Cardiac septum (tissue), 1 donor: ENCODE measurements around the gene MYH10. TPM values are rescaled to one million over a fixed set of nuclear protein-coding genes. Genes with fewer than 3 reads are reported as not detected.
"Not testable (repeated sequence)": the region's sequence is repeated elsewhere in the genome, so short reads cannot be mapped to it uniquely, and the experiment has no call there.

Experiments
- DNase-seq: peaks from one replicate; pipeline ENCODE4 v3.0.0-alpha.2; 2020; ENCODE audit warnings: low spot score
- intact Hi-C: fragments of 100-400 bp; cut with DNase I; formaldehyde crosslinking; loops from one replicate; pipeline ENCODE4 v1.14.0; 2022
- long read RNA-seq: library from polyadenylated mRNA; unstranded; transcript quantifications from one replicate; pipeline ENCODE4 v2.0.0, GENCODE V29; 2021
- total RNA-seq: library from RNA; stranded (reverse); fragmentation: NEBNext Ultra II Directional; extraction: Animal tissue kit (Norgen Biotek cat#: 25700); gene quantifications from one replicate; pipeline ENCODE4 v1.2.1, GENCODE V29; 2021
- donor health status: DM: no; HTN: no; CAD: no.

MYH10 gene
- 45.6 TPM for total RNA-seq
- long read RNA-seq, full-length matches to known transcripts, result 1 of 63 reads
- long read RNA-seq, partial matches to known transcripts, result 53 of 63 reads
- long read RNA-seq, other reads (novel, unspliced or antisense), result 9 of 63 reads

DNA sequence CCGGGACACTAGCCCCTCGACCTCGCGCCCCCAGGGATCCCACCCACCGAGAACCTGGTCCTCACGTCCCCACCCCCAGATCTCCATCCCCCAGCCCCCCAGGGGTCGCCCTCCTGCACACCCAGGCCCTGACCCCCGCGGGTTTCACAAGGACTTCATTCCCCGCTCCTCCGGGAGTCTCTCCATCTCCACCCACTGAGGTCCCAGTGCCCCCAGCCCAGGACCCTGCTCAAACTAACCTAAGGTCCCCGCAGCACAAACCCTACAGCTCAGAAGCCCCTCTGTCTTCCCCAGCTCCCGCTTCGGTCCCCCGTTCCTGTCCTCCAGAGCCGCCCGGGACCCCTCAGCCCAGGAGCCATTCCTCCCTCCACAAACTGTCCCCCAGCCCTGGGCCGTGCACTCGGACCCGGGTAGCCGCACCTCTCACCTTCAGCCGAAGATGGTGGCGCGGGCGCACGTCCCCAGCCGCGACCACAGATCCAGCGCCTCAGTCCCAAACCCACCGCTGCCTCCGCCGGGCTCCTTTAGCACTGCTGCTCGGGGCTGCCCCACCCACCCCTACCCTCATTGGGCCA, at the start of gene MYH10:
Gene MYH10 (minus strand): TSS at position 499 of the 575 bp plus-strand sequence. CDS start 7,479 bp downstream, outside the sequence.
- no peak for DNase-seq
- intact Hi-C loops, result loop anchor here (5.0 kb wide), 2 partner anchors 117 to 198 kb away; no protein-coding TSS in a partner anchor

DNA sequence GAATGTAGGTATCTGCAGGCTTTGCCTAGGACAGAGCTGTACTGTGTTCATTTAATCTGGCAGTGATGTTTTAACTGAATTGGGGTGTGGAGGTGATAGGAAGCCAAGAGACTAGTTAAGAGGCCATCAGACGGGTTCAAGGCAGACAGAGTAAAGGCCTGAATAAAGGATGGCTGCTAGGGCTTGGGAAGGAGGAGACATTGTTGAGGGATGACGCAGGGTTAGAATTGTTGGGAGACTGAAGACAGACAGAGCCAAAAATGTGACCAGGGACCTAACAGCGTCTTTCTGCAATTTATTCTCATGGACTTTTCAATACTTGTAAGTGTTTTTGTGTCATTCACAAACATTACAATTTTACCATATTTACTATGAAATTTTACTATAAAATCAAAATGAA, 48.6 kb upstream of the MYH10 start:
- intact Hi-C loops, result no loop called here
- no peak for DNase-seq

DNA sequence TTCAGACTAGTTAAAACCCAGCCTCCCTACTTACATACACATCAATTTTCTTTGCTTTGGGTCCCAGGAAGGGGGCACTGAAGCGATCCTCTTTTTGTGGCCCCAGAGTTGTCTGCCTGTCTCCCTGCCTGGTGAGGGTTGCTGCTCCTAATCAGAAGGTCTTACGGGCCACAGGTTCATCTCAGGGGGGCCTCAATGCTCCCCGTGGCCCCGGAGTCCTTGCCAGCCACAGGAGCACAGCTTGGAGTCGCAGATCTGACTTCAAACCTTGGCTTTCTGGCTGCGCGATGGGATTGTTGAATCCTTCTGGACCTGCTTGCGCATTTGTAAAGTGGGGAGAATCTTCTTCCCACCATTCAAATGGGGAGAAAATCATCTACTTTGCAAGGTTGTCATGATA, 44.8 kb upstream of the MYH10 start:
- intact Hi-C loops, result no loop called here
- DNase-seq, result no peak

DNA sequence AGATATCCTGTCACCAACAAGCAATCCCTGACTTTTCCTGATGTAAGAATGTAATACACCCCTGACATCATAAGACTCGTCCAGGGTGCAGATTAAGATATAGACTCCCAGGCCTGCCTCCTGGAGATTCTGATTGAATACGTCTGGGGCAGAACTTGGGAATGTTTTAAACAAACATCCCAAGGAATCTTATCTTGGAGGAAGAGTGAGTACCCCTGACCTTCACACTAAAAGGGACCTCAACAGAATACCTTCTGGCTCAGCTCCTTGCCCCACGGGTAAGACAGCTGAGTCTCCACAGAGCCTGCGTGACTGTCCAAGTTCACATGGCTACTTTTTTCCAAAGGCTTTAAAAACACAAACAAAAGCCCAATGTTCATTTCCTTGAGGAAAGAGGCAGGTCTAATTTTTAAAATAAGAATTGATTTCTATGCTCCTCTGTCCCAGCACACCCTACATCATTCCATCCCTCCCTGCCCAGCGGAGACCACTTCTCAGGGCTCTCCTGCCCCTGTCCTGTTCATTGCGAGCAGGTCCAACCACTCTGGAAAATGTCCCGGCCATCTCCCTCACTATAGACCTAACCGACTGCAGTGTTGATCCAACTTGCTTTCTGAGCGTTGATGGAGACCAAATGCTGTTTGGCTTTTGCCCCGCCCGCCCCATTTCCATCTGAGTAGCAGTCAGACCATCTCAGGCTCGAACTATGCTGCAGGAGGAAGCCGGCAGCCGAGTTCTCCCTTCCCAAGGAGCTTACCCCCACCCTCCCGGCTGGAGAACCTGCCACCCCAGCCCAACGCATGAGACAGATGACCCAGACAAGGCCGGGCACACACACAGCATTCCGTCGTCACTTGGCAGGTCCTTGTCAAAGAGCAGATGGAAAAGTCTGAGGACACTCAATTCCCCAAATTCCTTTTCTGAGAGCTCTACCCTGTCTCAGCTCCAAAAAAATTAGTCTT, 44.1 kb upstream of the MYH10 start:
- DNase-seq, result no peak
- intact Hi-C loops, result loop anchor here (5.0 kb wide), 1 partner anchor 62 kb away; no protein-coding TSS in a partner anchor

DNA sequence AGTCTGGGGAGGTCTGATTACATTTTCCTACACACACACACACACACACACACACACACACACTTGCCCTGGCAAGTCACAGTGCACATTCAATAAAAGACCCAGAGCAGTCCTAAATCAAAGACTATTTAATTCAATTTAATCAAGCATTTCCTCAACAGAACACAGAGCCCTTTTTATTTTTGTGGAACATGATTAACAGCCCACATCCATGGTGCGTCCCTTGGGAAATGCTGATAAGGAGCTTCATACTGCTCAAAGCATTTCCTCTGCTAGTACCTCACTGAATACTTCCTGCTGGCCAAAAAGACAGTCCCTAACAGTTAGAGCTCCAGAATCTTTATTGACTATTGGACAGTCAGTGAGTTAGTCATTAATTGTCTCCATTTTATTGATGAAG, 43.1 kb upstream of the MYH10 start:
- intact Hi-C loops, result loop anchor here (5.0 kb wide), 1 partner anchor 61 kb away; no protein-coding TSS in a partner anchor
- no peak for DNase-seq

DNA sequence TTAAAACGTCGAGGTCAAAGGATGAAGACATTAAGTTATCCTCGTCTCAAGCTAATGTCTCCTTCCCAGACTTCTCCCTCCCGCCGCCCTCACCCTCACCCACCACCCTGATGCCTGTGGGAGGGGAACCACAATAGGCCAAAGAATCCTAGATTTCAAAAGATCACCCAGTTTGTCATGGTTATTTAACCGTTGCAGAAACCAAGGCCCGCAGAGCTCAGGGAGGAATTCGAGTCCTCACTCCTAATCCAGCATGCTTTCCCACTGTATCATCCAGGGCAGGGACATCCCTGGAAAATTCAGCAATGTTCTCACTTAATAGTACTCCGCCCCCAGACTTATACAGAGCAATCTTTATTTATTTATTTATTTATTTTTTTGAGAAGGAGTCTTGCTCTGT, 41.8 kb upstream of the MYH10 start:
- no peak for DNase-seq
- intact Hi-C loops, result loop anchor here (5.0 kb wide), 1 partner anchor 60 kb away; no protein-coding TSS in a partner anchor

DNA sequence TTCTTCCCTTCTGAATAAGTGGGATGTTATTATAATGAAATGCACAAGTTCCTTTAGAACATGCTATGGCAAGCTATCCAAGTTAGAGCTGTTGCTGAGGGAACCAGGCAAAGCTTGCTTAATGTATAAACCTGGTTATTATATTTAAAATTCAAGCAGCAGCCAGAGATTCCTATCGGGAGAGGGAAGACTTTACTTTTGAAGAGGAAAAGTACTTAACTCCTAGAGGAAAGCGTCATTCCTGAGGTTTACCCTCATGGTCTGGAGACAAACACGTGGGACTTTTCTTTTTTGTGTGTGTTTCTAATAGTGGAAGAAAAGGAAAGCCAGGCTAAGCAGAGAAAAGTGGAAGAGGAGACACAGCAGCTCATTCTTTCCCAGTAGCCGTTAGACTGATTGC, 39.9 kb upstream of the MYH10 start:
- DNase-seq, result no peak
- intact Hi-C loops, result loop anchor here (5.0 kb wide), 1 partner anchor 58 kb away; no protein-coding TSS in a partner anchor

DNA sequence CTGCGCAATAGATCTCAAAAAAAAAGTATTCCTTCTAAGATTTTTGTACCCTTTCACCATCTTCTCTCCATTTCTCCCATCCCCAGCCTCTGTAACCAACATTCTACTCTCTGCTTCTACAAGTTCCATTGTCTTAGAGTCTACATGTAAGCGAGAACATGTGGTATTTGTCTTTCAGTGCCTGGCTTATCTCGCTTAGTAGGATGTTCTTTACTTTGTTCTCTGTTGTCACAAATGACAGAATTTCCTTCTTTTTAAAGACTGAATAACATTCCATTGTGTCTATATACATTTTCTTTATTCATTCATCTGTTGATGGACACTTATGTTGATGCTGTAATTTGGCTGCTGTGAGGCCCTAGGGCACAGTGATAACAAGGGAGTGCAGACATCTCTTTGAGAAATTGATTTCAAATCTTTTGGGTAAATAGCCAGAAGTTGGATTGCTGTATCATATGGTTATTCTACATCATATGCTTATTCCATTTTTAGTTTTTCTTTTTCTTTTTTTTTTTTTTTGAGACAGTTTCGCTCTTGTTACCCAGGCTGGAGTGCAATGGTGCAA, 37.7 kb upstream of the MYH10 start:
- no peak for DNase-seq
- intact Hi-C loops, result no loop called here

DNA sequence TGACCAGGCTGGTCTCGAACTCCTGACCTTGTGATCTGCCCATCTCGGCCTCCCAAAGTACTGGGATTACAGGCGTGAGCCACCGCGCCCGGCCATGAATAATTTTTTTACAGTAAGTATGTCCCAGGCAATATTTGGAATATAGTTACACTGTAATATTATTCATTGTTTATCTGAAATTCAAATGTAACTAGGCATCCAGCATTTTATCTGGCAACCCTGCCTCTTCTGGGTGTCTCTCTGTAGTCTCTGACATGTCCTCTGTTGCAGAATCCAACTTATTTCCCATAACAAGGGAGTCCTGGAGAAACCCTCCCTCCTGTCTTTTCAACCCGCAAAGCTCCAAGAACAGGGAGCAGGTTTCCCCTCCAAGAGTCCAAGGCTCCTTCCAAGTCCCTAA, 36.9 kb upstream of the MYH10 start:
- no peak for DNase-seq
- intact Hi-C loops, result no loop called here

DNA sequence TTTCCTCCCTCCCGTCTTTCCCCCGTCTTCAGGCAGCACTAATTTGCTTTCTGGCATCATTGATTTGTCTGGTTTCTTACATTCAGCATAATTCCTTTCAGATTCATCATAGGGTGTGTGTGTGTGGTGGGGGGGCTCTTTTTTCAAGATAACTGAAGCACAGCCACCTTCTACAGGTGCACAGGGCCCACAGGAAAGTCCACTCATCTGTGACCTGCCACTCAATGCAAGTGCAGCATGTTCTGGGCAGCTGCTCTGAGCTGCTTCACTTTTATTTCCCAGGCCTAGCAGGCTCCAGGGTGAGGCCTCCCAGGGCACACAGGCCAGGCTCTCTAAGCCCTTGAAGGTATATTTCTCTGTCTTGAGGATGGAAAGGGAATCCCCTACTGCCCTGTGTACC, 35.2 kb upstream of the MYH10 start:
- no peak for DNase-seq
- intact Hi-C loops, result no loop called here

DNA sequence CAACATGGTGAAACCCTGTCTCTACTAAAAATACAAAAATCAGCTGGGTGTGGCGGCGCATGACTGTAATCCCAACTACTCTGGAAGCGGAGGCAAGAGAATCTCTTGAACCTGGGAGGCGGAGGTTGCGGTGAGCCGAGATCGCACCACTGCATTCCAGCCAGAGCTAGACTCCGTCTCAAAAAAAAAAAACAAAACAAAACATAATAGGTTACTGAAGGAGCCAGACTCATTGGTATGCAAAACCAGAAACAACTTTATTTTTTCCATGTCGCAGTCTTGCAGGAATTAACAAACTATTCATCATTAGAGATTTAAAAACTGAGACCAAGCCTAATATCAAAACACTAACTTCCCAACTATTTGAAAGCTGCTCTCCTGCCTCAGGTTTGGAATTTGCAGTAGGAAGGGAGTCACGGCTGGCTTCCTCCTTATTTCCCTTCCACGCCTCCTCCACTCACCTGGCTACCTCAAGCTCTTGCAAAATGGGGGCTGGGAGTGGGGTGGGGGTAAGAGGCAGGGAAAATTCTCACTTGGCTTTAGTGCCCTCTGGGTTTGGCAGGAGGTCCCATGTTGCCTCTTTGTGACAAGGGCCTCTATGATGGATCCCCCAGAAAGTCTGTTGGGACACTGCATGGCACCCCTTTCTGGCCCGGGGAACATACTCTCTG, 34.1 kb upstream of the MYH10 start:
- DNase-seq, result no peak
- intact Hi-C loops, result no loop called here

DNA sequence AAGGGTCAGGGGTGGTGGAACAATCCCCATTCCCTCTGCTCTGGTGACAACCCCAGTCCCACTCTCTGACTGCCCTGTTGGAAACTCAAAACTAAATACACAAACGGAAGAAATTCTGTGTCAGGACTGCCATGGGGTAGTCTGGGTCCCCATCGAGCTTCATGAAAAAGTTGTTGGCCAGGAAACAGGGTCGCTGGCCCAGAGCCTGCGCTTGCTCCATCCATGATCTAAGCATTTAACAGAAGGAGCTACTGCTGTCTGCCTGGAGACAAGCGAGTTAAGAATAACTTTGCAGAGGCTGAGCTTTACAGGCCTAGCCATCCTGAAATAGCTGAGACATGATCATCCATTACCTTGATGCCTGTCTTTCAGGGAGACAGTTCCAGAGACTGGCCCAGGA, 32.4 kb upstream of the MYH10 start:
- no peak for DNase-seq
- intact Hi-C loops, result no loop called here

DNA sequence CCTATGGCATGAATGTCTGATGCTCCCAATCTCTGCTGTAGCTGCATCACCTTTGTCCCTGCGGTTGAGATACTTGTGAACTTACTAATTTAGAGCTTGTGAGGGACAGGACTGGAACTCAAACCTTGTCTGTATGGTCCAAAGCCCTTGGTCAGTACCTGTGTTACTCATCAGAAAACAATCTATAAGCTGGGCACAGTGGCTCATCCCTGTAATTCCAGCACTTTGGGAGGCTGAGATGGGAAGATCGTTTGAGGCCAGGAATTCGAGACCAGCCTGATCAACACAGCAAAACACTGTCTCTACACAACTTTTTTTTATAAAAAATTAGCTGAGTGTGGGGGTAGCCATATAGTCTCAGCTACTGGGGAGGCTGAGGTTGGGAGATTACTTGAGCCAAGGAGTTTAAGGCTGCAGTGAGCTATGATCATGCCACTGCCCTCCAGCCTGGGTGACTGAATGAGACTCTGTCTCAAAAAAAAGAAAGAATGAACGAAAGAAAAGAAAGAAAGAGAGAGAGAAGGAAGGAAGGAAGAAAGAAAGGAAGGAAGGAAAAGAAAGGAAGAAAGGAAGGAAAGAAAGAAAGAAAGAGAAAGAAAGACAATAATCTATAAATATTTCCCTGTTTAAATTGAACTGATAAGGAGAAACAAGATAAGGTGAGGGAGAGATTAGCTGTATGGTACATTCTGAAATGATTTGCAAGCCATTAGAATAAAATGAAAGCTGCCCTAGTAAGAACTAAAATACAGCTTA, 31.7 kb upstream of the MYH10 start:
- intact Hi-C loops, result no loop called here
- DNase-seq, result no peak

DNA sequence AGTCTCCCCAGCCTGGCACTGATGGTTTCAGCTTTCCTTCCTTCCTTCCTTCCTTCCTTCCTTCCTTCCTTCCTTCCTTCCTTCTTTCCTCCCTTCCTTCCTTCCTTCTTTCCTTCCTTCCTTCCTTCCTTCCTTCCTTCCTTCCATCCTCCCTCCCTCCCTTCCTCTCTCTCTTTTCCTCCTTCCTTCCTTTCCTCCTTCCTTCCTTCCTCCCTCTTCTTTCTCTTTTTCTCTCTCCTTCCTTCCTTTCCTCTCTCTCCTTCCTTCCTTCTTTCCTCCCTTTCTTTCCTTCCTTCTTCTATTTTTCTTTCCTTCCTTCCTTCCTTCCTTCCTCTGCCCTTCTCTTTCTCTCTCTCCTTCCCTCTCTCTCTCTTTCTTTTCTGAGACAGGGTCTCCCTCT, 30.2 kb upstream of the MYH10 start:
- intact Hi-C loops, DNase-seq: not testable (repeated sequence)

DNA sequence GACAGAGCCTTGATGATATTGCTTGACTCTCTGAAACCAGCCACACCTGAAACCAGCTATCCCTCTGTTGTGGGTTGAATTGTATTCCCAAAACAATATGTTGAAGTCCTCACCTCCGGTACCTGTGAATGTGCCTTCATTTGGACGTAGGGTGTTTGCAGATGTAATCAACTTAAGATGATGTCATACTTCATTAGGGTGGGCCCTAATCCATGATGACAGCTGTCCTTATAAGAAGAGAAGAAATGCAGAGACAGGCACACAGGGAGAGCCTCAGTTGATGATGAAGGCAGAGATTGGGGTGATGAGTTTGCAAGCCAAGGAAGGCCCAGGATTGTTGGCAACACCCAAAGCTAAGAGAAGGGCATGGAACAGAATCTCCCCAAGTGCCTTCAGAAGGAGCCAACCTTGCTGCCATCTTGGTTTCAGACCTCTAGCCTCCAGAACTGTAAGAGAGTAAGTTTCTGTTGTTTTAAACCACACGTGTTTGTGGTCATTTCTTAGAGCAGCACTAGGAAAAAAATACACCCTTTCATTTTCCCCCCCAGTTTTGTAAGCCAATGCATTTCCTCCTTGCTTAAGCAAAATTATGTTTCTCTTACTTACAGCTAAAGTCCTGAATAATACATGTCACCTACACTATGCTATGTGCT, 29.4 kb upstream of the MYH10 start:
- DNase-seq, result no peak
- intact Hi-C loops, result no loop called here

DNA sequence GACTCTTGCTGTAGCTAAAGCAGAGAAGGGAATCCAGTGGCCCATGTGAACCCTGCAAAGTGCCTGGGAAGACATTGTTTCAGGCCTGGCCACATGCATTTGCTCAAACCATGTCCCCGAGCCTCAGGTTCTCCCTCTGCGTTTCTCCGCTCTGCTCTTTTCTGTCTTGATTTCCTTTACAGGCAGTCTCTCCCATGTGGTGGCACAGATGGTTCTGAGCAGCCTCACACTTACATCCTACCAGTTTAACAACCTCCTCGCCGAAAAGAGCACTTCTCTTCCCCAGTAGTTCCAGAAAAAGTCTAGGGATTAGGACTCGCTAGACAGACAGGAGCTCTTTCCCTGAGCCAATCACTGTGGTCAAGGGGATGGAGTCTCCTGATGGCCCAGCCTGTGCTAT, 28.3 kb upstream of the MYH10 start:
- intact Hi-C loops, result no loop called here
- DNase-seq, result no peak

DNA sequence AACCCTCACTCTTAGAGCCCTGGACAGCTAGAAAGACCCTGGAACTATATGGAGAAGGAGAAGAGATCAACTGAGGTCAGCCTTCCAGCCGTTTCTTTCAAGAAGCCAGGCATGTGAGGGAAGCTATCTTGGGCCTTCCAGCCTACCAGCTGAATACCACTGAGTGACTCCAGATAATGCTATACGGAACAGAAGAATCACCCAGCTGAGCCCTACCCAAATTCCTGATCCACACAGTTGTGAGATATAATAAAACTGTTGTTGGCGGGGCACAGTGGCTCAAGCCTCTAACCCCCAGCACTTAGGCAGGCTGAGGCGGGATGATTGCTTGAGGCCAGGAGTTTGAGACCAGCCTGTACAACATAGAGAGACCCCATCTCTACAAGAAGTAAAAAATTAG, 26.2 kb upstream of the MYH10 start:
- no peak for DNase-seq
- intact Hi-C loops, result no loop called here

DNA sequence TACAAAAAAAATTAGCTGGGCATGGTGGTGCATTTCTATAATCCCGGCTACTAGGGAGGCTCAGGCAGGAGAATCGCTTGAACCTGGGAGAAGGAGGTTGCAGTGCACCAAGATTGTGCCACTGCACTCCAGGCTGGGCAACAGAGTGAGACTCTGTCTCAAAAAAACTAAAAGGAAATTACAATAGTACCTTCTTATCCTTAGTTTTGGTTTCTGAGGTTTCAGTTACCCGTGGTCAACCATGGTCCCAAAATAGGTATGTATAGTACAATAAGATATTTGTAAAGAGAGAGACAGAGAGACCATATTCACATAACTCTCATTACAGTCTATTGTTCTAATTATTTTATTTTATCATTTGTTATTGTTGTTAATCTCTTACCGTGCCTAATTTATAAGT, 24.3 kb upstream of the MYH10 start:
- intact Hi-C loops, result no loop called here
- DNase-seq, result no peak

DNA sequence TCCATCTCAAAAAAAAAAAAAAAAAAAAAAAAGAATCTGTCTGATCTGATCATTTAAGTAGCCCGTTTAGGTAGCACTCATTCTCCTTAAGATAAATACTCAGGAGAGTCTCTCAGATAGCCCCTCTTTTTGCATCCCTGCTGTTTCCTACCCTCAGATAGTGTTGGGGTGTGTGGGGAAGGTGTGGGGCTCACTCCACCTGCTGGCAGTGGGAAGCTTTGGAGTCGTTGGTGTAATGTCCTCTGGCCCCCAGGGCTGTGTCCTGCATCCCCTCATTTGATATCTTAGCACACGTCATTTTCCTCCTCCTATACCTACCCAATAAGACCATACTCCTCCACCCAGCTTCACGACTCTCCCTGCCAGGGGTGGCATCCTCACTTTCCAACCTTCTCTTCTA, 20.5 kb upstream of the MYH10 start:
- DNase-seq, result no peak
- intact Hi-C loops, result no loop called here
